OCI-M2 (cell line): ENCODE data around the gene ARHGAP40.

ENCODE experiments used
- DNase-seq: peaks from one replicate; lab custom pipeline; 2025; ENCODE audit not compliant: unreplicated experiment; lab: John Stamatoyannopoulos, UW

Gene ARHGAP40

GRCh38 chr20:38649275-38649891, 47.8 kb downstream of the ARHGAP40 start:
- DNase-seq = no peak

DNA sequence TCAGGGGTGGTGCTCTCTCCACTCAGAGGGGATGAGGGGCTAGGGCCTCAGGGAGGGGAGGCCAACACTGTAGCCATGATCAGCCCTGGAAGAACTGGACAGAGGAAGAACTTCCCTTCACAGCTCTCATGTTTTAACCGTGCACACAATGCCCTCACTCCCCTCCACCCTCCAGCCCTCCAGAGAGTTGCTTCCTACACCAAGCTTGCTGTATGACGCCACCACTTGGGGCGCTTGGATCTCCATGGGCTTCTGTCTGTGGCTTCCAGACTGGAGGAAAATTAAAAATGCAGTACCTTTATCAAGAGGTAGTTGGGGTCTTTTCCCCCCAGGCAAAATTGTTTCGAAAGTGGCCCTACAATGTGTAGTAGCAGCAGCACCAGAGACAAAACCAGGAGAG, 48.4 kb downstream of the ARHGAP40 start:
- no peak for DNase-seq

GRCh38 chr20:38651154-38651553, 49.5 kb downstream of the ARHGAP40 start:
- DNase-seq = no peak

DNA sequence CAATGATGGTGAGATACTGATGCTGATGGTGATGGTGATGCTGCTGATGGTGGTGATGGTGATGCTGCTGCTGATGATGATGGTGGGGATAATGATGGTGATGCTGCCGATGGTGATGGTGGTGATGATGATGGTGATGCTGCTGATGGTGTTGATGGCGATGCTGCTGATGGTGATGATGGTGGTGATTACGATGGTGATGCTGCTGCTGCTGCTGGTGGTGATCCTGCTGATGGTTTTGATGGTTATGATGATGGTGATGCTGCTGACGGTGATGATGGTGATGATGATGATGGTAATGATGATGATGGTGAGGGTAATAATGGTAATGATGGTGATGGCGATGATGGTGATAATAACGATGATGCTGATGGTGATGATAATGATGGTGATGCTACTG, 50.0 kb downstream of the ARHGAP40 start:
- DNase-seq = no peak

- DNase-seq = no peak
Observed at GRCh38 chr20:38652995-38653394, 51.4 kb downstream of the ARHGAP40 start.

GRCh38 chr20:38657390-38657789, 55.8 kb downstream of the ARHGAP40 start:
- no peak for DNase-seq

GRCh38 chr20:38658879-38659596, 57.4 kb downstream of the ARHGAP40 start:
- no peak for DNase-seq

- no peak for DNase-seq
Observed at GRCh38 chr20:38659597-38659880, 57.9 kb downstream of the ARHGAP40 start.

- DNase-seq = no peak
Observed at GRCh38 chr20:38660429-38660828, 58.8 kb downstream of the ARHGAP40 start.

DNA sequence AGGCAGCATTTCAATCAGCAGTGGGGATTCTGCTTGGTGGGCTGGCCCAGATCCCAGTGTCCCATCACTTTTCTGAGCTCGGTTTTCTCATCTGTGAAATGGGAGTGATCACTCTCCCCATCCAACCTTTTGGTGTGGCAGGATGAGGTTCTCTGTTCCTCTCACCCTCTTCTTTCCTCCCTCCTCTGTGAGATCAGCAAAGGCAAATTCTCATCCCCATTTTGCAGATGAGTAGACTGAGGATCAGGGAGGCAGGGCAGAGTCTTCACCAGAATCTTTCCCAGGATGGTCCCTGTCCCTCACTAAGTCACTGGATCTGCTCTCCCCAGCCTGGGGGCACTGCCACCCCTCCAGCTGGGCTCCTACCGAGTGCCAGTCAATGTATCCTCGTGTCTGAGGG, 62.1 kb downstream of the ARHGAP40 start:
- no peak for DNase-seq

GRCh38 chr20:38664284-38664683, 62.7 kb downstream of the ARHGAP40 start:
- no peak for DNase-seq

GRCh38 chr20:38665094-38665493, 63.5 kb downstream of the ARHGAP40 start:
- no peak for DNase-seq

DNA sequence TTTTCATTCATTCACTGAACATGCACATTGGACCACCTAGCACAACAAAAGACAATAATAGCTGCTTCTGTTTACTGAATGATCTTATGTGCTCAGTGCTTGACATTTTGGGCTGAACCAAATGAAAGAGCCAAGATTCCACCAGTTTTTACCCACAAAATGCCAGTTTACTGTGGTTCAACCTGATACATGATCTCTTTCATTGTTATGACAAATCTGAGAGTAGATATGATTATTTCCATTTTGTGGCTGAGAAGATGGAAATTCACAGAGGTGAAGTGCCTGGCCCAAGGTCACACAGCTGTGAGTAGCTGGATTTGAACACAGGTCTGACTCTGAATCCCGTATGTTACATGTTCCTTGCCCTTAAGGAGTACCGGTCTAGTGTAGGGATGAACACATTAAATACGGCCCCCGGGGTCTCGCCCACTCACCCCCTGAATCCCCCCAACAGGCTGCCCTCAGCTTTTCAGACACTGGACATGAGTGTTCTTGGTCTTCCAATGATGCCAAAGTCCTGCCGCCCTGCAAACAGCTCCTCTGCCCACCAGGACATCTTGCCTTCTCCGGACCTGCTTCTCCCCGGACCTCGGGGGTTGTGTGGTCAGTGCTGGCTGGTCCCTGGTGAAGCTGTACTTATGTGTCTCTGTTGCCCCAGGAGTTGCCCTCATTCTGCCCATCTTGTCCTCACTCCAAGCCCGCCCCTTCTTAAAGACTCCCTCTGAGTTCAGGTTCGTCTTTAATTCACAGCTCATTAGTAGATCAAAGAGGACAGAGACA, 64.1 kb downstream of the ARHGAP40 start:
- DNase-seq = no peak

DNA sequence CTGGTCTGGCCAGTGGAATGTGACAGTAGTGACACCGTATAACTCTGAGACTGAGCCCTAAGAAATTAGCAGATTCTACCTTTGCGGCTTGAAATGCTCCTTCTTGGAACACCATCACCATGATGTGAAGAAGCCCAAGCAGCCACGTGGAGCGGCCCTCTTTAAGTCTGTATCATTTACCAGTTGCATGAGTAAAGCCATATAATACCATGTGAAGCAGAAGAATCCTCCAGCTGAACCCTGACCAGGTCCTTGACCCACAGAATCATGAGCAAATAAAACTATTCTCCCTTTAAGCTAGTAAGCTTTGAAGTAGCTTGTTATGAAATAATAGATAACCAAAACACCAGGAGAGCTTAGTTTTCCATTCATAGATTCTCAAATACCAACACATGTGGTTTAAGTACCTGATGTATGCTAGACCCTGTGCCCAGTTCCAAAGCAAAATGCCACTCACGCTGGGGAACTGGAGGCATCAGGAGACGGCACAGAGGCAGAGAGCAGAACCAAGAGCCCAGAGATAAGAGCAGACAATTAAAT, 65.9 kb downstream of the ARHGAP40 start:
- DNase-seq = no peak

DNA sequence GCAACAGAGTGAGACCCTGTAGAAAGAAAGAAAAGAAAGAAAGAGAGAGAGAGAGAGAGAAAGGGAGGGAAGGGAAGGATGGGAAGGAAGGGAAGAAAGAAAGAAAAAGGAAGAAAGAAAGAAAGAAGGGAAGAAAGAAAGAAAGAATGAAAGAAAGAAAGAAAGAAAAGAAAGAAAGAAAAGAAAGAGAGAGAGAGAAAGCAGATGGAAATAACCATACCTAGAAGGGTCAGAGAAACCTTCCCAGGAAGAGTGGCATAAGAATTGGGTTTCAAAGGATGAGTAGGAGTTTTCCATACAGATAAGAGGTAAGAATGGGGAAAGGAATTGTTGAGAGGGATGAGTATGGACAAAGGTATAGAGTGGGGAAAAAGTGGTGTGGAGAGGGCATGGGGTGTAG, 68.1 kb downstream of the ARHGAP40 start:
- DNase-seq = no peak

- DNase-seq = no peak
Observed at GRCh38 chr20:38670786-38671185, 69.2 kb downstream of the ARHGAP40 start.

- DNase-seq = no peak
Observed at GRCh38 chr20:38671186-38671585, 69.6 kb downstream of the ARHGAP40 start.

DNA sequence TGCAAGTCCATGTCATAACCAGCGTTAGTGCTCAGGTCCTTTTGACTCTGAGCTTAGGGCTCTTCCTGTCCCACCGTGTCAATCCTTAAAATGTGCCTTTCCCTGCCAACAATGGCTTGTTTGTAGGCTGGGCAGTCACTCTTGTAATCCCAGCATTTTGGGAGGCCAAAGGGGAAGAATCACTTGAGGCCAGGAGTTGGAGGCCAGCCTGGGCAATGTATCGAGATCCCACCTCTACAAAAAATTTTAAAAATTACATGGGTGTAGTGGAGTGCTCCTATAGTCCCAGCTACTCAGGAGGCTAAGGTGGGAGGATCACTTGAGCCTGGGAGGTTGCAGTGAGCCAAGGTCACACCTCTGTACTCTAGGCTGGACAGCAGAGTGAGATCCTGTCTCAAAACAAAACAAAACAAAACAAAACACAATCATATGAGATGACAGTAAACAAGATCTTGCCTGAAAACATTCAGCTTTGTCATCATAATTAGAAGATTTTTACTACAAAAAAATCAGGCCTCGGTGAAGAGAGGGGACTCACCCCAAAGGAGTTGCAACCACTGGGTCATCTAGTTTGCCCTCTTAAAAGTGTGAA, 70.2 kb downstream of the ARHGAP40 start:
- DNase-seq = no peak

DNA sequence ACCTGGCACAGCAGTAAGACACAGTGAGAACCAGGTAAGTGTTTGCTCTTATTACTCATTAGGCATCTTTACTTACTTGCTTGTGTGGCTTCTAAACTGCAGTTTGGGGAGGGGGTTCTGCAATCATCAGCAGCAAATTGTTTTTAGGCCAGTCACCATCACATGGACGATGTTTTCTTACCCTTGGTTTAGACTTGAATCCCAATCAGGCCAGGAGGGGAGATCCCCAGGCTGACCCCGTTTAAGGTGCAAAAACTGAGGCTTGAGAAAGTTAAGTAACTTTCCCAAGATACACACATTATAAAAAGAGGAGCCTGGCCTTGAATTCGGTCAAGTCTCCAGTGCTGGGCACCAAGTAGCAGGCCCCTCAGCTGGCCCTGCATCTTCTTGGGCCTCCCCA, 70.9 kb downstream of the ARHGAP40 start:
- DNase-seq = no peak

- DNase-seq = no peak
Observed at GRCh38 chr20:38673261-38673660, 71.7 kb downstream of the ARHGAP40 start.

DNA sequence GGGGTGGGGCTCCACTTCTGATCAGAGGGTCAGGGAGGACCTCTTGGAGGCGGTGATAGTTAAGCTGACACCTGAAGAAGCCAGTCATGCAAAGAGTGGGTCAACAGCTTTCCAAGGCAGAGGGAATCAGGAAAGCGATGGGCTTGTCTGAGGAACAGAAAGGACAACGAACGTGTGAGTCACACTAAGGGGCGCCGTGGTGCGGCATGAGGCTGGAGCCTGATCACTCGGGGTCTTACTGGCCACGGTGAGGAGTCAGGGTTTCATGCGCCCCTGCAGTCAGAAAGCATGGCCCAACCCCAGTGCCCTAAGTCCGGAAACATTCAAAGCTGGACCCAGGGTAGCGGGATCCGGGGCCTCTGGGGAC, 72.1 kb downstream of the ARHGAP40 start:
- no peak for DNase-seq
